Osteocyte (in vitro differentiated cells): ENCODE data around the gene GRAMD1C. TPM values are rescaled to one million over a fixed set of nuclear protein-coding genes. Genes with fewer than 3 reads are reported as not detected.

Source experiments
- DNase-seq: peaks from one replicate; pipeline ENCODE4 v3.0.0; 2021; ENCODE audit warnings: mixed read lengths; ENCODE audit not compliant: unreplicated experiment; ENCODE audit errors: extremely low spot score
- H3K27ac Mint-ChIP-seq: one replicate; pipeline ENCODE4 v1.8.0; 2021; ENCODE audit warnings: mild to moderate bottlenecking, mixed read lengths; ENCODE audit not compliant: unreplicated experiment
- H3K27me3 Mint-ChIP-seq: one replicate; pipeline ENCODE4 v1.8.0; 2021; ENCODE audit warnings: mixed read lengths; ENCODE audit not compliant: unreplicated experiment
- H3K36me3 Mint-ChIP-seq: one replicate; pipeline ENCODE4 v1.8.0; 2021; ENCODE audit warnings: mixed read lengths; ENCODE audit not compliant: unreplicated experiment
- H3K4me1 Mint-ChIP-seq: one replicate; pipeline ENCODE4 v1.8.0; 2021; ENCODE audit warnings: mixed read lengths; ENCODE audit not compliant: unreplicated experiment
- H3K4me3 Mint-ChIP-seq: one replicate; pipeline ENCODE4 v1.8.0; 2021; ENCODE audit warnings: mild to moderate bottlenecking, moderate library complexity, mixed read lengths; ENCODE audit not compliant: unreplicated experiment
- H3K9me3 Mint-ChIP-seq: one replicate; pipeline ENCODE4 v1.8.0; 2021; ENCODE audit warnings: mixed read lengths; ENCODE audit not compliant: unreplicated experiment
- CTCF ChIP-seq: fragments of 200-600 bp; sonication (generic); IDR thresholded peaks from 2 replicates; pipeline ENCODE4 v1.5.0; 2021; ENCODE audit warnings: antibody characterized with exemption, mild to moderate bottlenecking, moderate library complexity
- total RNA-seq: library from RNA; stranded (reverse); gene quantifications from 2 replicates; pipeline ENCODE4 v1.2.1, GENCODE V29; 2021

GRAMD1C gene
- total RNA-seq, 1 donor from 2014 or later: 1.3 TPM

DNA sequence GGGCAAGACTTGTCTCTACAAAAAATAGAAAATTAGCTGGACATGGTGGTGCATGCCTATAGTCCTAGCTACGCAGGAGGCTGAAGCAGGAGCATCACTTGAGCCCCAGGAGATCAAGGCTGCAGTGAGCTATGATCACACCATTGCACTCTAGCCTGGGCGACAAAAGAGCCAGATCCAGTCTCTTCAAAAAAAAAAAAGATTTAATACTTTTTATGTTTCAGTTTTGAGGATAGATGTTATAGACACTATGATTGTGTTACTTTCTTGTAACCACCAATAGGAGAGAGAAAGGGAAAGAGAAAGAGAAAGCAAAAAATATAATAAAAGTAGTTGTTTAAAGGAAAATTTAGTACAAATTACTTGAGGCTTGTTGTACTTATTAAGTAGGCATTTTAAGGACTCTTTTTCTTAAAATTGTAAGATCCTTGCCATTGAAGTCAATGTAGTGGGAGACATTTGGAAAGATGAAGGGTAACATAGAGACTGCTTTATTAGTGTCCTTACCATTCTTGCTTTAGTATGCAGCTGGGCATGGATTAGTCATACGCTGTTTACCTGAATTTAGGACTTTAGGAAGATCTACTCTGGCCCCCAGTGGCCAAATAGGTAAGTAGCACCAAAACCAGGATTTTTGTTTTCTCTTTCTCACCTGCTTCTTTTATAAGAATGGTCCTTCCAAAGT is 74.1 kb downstream of the GRAMD1C start:
- DNase-seq: no peak
- TF ChIP-seq CTCF: peak; percentile 56
- H3K4me1 Mint-ChIP-seq: peaks cover 3% of the 10 kb centered on the region

DNA sequence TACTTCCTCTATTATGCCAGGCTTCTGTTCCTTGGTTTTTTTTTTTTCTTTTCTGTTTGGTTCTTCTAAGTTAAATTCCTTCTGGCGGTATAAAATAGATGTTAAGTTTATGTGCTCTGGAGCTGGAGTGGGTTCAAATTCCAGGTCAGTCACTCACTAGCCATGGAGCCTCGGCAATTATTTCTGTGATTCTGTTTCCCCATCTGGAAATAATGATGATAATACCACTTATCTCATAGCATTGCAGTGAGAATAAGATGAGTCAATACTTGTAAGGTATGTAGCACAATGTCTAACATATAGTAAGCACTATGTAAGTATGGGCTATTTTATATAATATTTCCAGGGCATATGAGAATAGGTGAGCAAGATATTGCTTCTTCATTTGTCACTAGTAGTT is 76.1 kb downstream of the GRAMD1C start:
- Mint-ChIP-seq H3K4me3 (no peak overlapping the region), H3K36me3 (no peaks in the 10 kb centered on the region), H3K9me3 (no peaks in the 10 kb centered on the region), H3K4me1 (peaks cover 3% of the 10 kb centered on the region), H3K27me3 (peaks cover 5% of the 10 kb centered on the region), H3K27ac (no peak overlapping the region)
- TF ChIP-seq CTCF: no peak
- no peak for DNase-seq

More for the DNA sequence above, 74.1 kb downstream of the GRAMD1C start:
- Mint-ChIP-seq H3K4me3 (no peak overlapping the region), H3K27ac (no peak overlapping the region), H3K27me3 (peaks cover 3% of the 10 kb centered on the region), H3K36me3 (no peaks in the 10 kb centered on the region), H3K9me3 (no peaks in the 10 kb centered on the region)

DNA sequence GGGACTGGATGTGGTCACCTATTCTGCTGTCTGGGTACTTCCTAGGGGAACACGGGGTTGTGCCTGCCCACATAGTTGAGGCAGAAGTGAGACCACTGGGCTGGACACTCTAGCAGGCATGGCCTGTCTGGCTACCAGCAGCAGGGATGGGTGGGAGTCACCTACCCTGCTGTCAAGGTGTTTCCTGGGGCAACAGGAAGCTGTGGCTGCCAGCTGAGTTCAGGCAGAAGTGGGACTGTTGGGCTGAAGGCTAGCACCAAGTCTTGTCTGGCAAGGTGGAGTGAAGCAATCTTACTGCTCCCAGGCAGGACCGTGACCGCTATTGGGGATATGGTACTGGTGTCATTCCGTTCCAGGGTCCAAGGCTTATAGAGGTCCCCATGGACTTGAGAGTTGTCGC is 89.0 kb downstream of the GRAMD1C start:
- no peak for TF ChIP-seq CTCF
- DNase-seq: no peak
- H3K9me3 Mint-ChIP-seq: peaks cover 24% of the 10 kb centered on the region
- no peak overlapping the region for H3K27ac Mint-ChIP-seq
- H3K36me3 Mint-ChIP-seq: no peaks in the 10 kb centered on the region
- H3K27me3 Mint-ChIP-seq: peaks cover 7% of the 10 kb centered on the region
- H3K4me3 Mint-ChIP-seq: no peak overlapping the region
- no peaks in the 10 kb centered on the region for H3K4me1 Mint-ChIP-seq

GRCh38 chr3:113946831-113947230 is 108.2 kb downstream of the GRAMD1C start:
- Mint-ChIP-seq H3K4me1 (peaks cover 9% of the 10 kb centered on the region), H3K27me3 (peaks cover 64% of the 10 kb centered on the region), H3K27ac (no peak overlapping the region), H3K4me3 (peak overlapping the region; percentile 73), H3K36me3 (no peaks in the 10 kb centered on the region), H3K9me3 (no peaks in the 10 kb centered on the region)
- no peak for DNase-seq
- no peak for TF ChIP-seq CTCF

- no peak within 1 kb of the TSS for H3K27ac Mint-ChIP-seq
- TF ChIP-seq CTCF: no peak
- H3K36me3 Mint-ChIP-seq: no peaks in the 10 kb centered on the region
- H3K27me3 Mint-ChIP-seq: peaks cover 68% of the 10 kb centered on the region
- no peak for DNase-seq
- peak within 1 kb of the TSS; percentile 73 for H3K4me3 Mint-ChIP-seq
- peaks cover 9% of the 10 kb centered on the region for H3K4me1 Mint-ChIP-seq
- no peaks in the 10 kb centered on the region for H3K9me3 Mint-ChIP-seq
These were observed 108.9 kb downstream of the GRAMD1C start, which contains the start of gene ZDHHC23 for GRCh38 chr3:113947372-113948014. Gene ZDHHC23 (plus strand): TSS chr3:113948013. CDS start chr3:113948803, 790 bp downstream.
